ENCODE results near the gene MYH6. TPM values are rescaled to one million over a fixed set of nuclear protein-coding genes. Genes with fewer than 3 reads are reported as not detected.

Gene MYH6
- total RNA-seq, 1 donor from 2014 or later, result 3.4 TPM

DNA sequence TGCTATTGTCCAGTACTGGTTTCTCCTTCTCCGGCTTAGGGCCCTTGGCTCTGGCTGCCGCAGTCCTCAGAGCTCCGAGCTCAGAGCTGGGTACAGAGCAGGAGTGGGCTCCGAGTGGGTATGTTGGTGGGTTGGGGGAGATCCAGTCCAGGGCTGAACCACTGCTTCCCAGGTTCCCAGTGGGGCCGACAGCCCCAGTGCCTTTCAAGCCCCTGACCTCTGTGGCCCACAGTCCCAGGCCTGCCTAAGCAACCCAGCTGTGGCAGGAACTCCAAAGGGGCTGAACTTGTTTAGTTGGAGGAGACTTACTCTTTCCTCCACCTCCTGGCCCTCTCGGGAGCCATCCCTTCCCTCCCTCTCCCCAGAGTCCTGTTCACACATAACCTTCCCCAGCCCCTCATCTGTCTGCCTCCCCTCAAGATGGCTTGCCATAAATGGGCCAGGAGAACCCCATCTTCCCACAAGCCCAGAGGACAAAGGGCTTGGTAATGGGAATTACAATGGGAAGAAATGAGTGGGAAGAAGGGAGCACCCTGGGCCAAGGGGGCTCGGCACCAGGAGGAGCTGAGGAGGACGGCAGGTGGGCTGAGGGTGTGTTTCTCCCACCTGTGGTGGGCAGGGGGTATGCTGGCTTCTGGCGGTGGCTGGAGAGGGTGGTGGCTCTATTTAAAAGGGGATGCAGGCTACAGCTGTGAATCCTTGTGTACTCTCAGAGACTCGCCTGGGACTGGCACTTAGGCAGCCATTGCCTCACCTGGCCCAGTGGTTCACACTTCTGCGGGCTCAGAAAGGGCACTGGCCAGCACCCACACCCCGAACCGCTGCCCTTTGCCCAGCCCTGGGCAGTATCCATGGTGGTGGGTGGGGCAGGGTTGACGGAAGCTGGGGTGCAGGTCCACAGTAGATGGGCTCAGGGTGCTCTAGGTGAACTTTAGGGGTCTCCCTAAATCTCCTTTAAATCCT lies 3.8 kb upstream of the MYH6 start:
- DNase-seq, result no peak
- Histone ChIP-seq H3K27me3 (no peaks in the 10 kb centered on the region), H3K9me3 (no peaks in the 10 kb centered on the region)

GRCh38 chr14:23409966-23410635 lies 2.0 kb upstream of the MYH6 start:
- no peaks in the 10 kb centered on the region for H3K4me1 ChIP-seq
- H3K27ac ChIP-seq, result no peak overlapping the region

More for the DNA sequence above, 3.8 kb upstream of the MYH6 start:
- intact Hi-C loops (cut with DNase I), result no loop called here
- no peak overlapping the region for H3K27ac ChIP-seq
- no peaks in the 10 kb centered on the region for H3K4me1 ChIP-seq
- no peaks in the 10 kb centered on the region for H3K36me3 ChIP-seq
- no peak for ATAC-seq
- H3K4me3 ChIP-seq, result no peak overlapping the region
- TF ChIP-seq, protein P1, sequence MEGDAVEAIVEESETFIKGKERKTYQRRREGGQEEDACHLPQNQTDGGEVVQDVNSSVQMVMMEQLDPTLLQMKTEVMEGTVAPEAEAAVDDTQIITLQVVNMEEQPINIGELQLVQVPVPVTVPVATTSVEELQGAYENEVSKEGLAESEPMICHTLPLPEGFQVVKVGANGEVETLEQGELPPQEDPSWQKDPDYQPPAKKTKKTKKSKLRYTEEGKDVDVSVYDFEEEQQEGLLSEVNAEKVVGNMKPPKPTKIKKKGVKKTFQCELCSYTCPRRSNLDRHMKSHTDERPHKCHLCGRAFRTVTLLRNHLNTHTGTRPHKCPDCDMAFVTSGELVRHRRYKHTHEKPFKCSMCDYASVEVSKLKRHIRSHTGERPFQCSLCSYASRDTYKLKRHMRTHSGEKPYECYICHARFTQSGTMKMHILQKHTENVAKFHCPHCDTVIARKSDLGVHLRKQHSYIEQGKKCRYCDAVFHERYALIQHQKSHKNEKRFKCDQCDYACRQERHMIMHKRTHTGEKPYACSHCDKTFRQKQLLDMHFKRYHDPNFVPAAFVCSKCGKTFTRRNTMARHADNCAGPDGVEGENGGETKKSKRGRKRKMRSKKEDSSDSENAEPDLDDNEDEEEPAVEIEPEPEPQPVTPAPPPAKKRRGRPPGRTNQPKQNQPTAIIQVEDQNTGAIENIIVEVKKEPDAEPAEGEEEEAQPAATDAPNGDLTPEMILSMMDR (IDR thresholded peaks at IDR 0.05), result no peak

DNA sequence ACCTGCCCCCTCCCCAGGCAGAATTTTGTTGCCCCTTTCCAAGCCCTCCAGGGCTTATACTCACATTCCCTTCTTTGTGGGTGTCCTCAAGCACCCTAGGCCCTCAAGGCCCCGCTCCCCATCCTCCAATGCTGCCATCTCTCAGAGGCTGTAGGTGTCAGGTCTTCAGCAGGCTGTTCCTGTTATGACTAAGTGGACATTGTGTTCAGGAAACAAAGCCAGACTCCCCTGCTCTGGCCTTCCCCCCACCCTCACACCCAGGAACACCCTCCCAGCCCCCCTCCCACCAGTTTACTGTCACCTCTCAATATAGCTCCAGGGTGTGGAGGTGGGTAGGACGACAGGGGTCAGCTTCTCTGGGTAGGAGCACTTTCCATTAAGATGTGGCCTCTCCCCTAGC lies 1.4 kb upstream of the MYH6 start:
- TF ChIP-seq, protein P1 (IDR thresholded peaks at IDR 0.05), result no peak
- H3K27me3 ChIP-seq, result no peaks in the 10 kb centered on the region
- DNase-seq, result no peak
- no peaks in the 10 kb centered on the region for H3K36me3 ChIP-seq
- intact Hi-C loops (cut with DNase I), result no loop called here
- H3K4me3 ChIP-seq, result no peak overlapping the region
- no peaks in the 10 kb centered on the region for H3K4me1 ChIP-seq
- no peak for ATAC-seq
- no peak overlapping the region for H3K27ac ChIP-seq
- no peaks in the 10 kb centered on the region for H3K9me3 ChIP-seq

More at GRCh38 chr14:23409966-23410635, 2.0 kb upstream of the MYH6 start:
- H3K36me3 ChIP-seq, result no peaks in the 10 kb centered on the region
- no peaks in the 10 kb centered on the region for H3K27me3 ChIP-seq
- ATAC-seq, result no peak
- no peak for DNase-seq
- no peaks in the 10 kb centered on the region for H3K9me3 ChIP-seq
- no peak overlapping the region for H3K4me3 ChIP-seq
- TF ChIP-seq, protein P1 (IDR thresholded peaks at IDR 0.05), result no peak
- intact Hi-C loops (cut with DNase I), result no loop called here

GRCh38 chr14:23408307-23408630 lies 196 bp upstream of the MYH6 start:
- no peak overlapping the region for H3K27ac ChIP-seq
- intact Hi-C loops (cut with DNase I), result no loop called here

GRCh38 chr14:23406725-23407355 lies 1.2 kb downstream of the MYH6 start:
- DNase-seq (no peak), ATAC-seq (no peak)
- Histone ChIP-seq H3K9me3 (no peaks in the 10 kb centered on the region), H3K4me1 (no peaks in the 10 kb centered on the region), H3K27me3 (no peaks in the 10 kb centered on the region), H3K4me3 (no peak overlapping the region), H3K36me3 (no peaks in the 10 kb centered on the region), H3K27ac (no peak overlapping the region)
- TF ChIP-seq, protein P1 (IDR thresholded peaks at IDR 0.05), result no peak
- intact Hi-C loops (cut with DNase I), result no loop called here

More at GRCh38 chr14:23408307-23408630, 196 bp upstream of the MYH6 start:
- ATAC-seq (no peak), DNase-seq (no peak)
- Histone ChIP-seq H3K4me3 (no peak overlapping the region), H3K9me3 (no peaks in the 10 kb centered on the region), H3K27me3 (no peaks in the 10 kb centered on the region), H3K4me1 (no peaks in the 10 kb centered on the region), H3K36me3 (no peaks in the 10 kb centered on the region)
- TF ChIP-seq, protein P1 (IDR thresholded peaks at IDR 0.05), result no peak
